H9 (cell line): ENCODE data around the gene FOXK1. TPM values are rescaled to one million over a fixed set of nuclear protein-coding genes. Genes with fewer than 3 reads are reported as not detected.

ENCODE experiments used
- DNase-seq: peaks from one replicate; pipeline ENCODE4 v3.0.0-alpha.2; 2017
- H2AFZ ChIP-seq: one replicate; pipeline ENCODE4 v1.6.1; 2013; ENCODE audit warnings: mild to moderate bottlenecking, low read length, control low read depth, moderate library complexity
- H2AK5ac ChIP-seq: 2 replicates; pipeline ENCODE4 v1.6.1; 2013; ENCODE audit warnings: low read length, control low read depth, mixed read lengths; ENCODE audit not compliant: insufficient read length
- H2BK120ac ChIP-seq: one replicate; pipeline ENCODE4 v1.6.1; 2013; ENCODE audit warnings: low read depth, mild to moderate bottlenecking, low read length, control low read depth, inconsistent platforms; ENCODE audit not compliant: poor library complexity, severe bottlenecking
- H2BK12ac ChIP-seq: 2 replicates; pipeline ENCODE4 v1.6.1; 2013; ENCODE audit warnings: low read length, control low read depth, mixed read lengths, low read depth; ENCODE audit not compliant: insufficient read length
- H2BK15ac ChIP-seq: 2 replicates; pipeline ENCODE4 v1.6.1; 2013; ENCODE audit warnings: low read depth, low read length, control low read depth
- H2BK20ac ChIP-seq: one replicate; pipeline ENCODE4 v1.6.1; 2013; ENCODE audit warnings: low read depth, mild to moderate bottlenecking, low read length, control low read depth, inconsistent platforms; ENCODE audit not compliant: poor library complexity, severe bottlenecking
- H2BK5ac ChIP-seq: 2 replicates; pipeline ENCODE4 v1.6.1; 2013; ENCODE audit warnings: low read length, control low read depth, mixed read lengths; ENCODE audit not compliant: insufficient read length
- H3K14ac ChIP-seq: 2 replicates; pipeline ENCODE4 v1.6.1; 2013; ENCODE audit warnings: low read length, control low read depth; ENCODE audit not compliant: insufficient read depth
- H3K18ac ChIP-seq: 2 replicates; pipeline ENCODE4 v1.6.1; 2013; ENCODE audit warnings: low read depth, mild to moderate bottlenecking, mixed read lengths, low read length, control low read depth; ENCODE audit not compliant: insufficient read length
- H3K23ac ChIP-seq: 2 replicates; pipeline ENCODE4 v1.6.1; 2013; ENCODE audit warnings: low read length, control low read depth, mixed read lengths, low read depth; ENCODE audit not compliant: insufficient read length
- H3K23me2 ChIP-seq: 2 replicates; pipeline ENCODE4 v1.6.1; 2013; ENCODE audit warnings: low read depth, mild to moderate bottlenecking, mixed read lengths, low read length, control low read depth; ENCODE audit not compliant: insufficient read length, poor library complexity, severe bottlenecking
- H3K27ac ChIP-seq: 2 replicates; pipeline ENCODE4 v1.5.1; 2013; ENCODE audit warnings: low read length, control low read depth, mixed read lengths, low read depth; ENCODE audit not compliant: insufficient read length
- H3K27me3 ChIP-seq: 2 replicates; pipeline ENCODE4 v1.6.1; 2013; ENCODE audit warnings: low read length, control low read depth, inconsistent platforms; ENCODE audit not compliant: insufficient read depth
- H3K4ac ChIP-seq: 2 replicates; pipeline ENCODE4 v1.6.1; 2013; ENCODE audit warnings: low read depth, mild to moderate bottlenecking, control low read depth, inconsistent platforms, low read length, moderate library complexity
- H3K4me1 ChIP-seq: 2 replicates; pipeline ENCODE4 v1.6.1; 2013; ENCODE audit warnings: low read length, control low read depth, inconsistent platforms; ENCODE audit not compliant: insufficient read depth
- H3K4me2 ChIP-seq: 2 replicates; pipeline ENCODE4 v1.6.1; 2013; ENCODE audit warnings: low read length, control low read depth, mixed read lengths; ENCODE audit not compliant: insufficient read length, insufficient read depth
- H3K56ac ChIP-seq: 2 replicates; pipeline ENCODE4 v1.6.1; 2013; ENCODE audit warnings: low read depth, mild to moderate bottlenecking, mixed read lengths, low read length, control low read depth; ENCODE audit not compliant: insufficient read length
- H3K79me1 ChIP-seq: 2 replicates; pipeline ENCODE4 v1.6.1; 2013; ENCODE audit warnings: low read depth, mild to moderate bottlenecking, moderate library complexity, low read length, control low read depth, inconsistent platforms; ENCODE audit not compliant: insufficient read depth, poor library complexity, severe bottlenecking
- H3K79me2 ChIP-seq: 2 replicates; pipeline ENCODE4 v1.6.1; 2013; ENCODE audit warnings: low read length, control low read depth, inconsistent platforms; ENCODE audit not compliant: insufficient read depth
- H3K9ac ChIP-seq: 2 replicates; pipeline ENCODE4 v1.6.1; 2013; ENCODE audit warnings: low read length, control low read depth, mixed read lengths; ENCODE audit not compliant: insufficient read length; ENCODE audit errors: extremely low read depth
- H3K9me3 ChIP-seq: one replicate; pipeline ENCODE4 v1.6.1; 2013; ENCODE audit warnings: low read depth, low read length, inconsistent platforms; ENCODE audit not compliant: control insufficient read depth
- H3T11ph ChIP-seq: one replicate; pipeline ENCODE4 v1.6.1; 2013; ENCODE audit warnings: mild to moderate bottlenecking, low read length, control low read depth, inconsistent platforms
- H4K20me1 ChIP-seq: one replicate; pipeline ENCODE4 v1.6.1; 2013; ENCODE audit not compliant: control insufficient read depth, insufficient read length, insufficient read depth
- H4K5ac ChIP-seq: 2 replicates; pipeline ENCODE4 v1.6.1; 2013; ENCODE audit warnings: low read depth, mild to moderate bottlenecking, mixed read lengths, low read length, control low read depth; ENCODE audit not compliant: insufficient read length
- H4K8ac ChIP-seq: replicated peaks from 2 replicates; pipeline ENCODE4 v1.6.1; 2013; ENCODE audit warnings: low read length, control low read depth, mixed read lengths, low read depth; ENCODE audit not compliant: insufficient read length
- H4K91ac ChIP-seq: 2 replicates; pipeline ENCODE4 v1.6.1; 2013; ENCODE audit warnings: low read depth, mild to moderate bottlenecking, moderate library complexity, mixed read lengths, low read length, control low read depth; ENCODE audit not compliant: insufficient read length
- H3K27ac Mint-ChIP-seq, 3 experiments: 2 replicates in 2 of 3; 3 replicates in 1 of 3; pipeline ENCODE4 v1.8.0; 2020 to 2021; ENCODE audit warnings: mixed read lengths in 3 of 3, mild to moderate bottlenecking in 1 of 3, moderate library complexity in 1 of 3
- H3K27me3 Mint-ChIP-seq: 2 replicates; pipeline ENCODE4 v1.8.0; 2021; ENCODE audit warnings: low read depth, mild to moderate bottlenecking, moderate library complexity, mixed read lengths
- H3K36me3 Mint-ChIP-seq, 3 experiments: 2 replicates in 2 of 3; 3 replicates in 1 of 3; pipeline ENCODE4 v1.8.0; 2020 to 2021; ENCODE audit warnings: low read depth in 3 of 3, mixed read lengths in 3 of 3; ENCODE audit not compliant: insufficient read depth in 1 of 3
- H3K4me1 Mint-ChIP-seq, 2 experiments: 2 replicates each; pipeline ENCODE4 v1.8.0; 2020; ENCODE audit warnings: mixed read lengths in 2 of 2
- H3K4me3 Mint-ChIP-seq, 2 experiments: 2 replicates in 1 of 2; 3 replicates in 1 of 2; pipeline ENCODE4 v1.8.0; 2020 to 2021; ENCODE audit warnings: mild to moderate bottlenecking in 2 of 2, mixed read lengths in 2 of 2, moderate library complexity in 1 of 2
- H3K9me3 Mint-ChIP-seq, 2 experiments: 2 replicates in 1 of 2; 3 replicates in 1 of 2; pipeline ENCODE4 v1.8.0; 2020; ENCODE audit warnings: mild to moderate bottlenecking in 2 of 2, mixed read lengths in 2 of 2, moderate library complexity in 1 of 2
- CTCF ChIP-seq: fragments of 200-600 bp; sonication (generic); conservative IDR thresholded peaks from 3 replicates; pipeline ENCODE4 v1.8.0; 2021; ENCODE audit warnings: antibody characterized with exemption, mild to moderate bottlenecking
- WGBS: extraction: QIAGEN DNeasy Blood & Tissue Kit; methylation state at CpG from one replicate; pipeline ENCODE4 v1.1.7; 2013; ENCODE audit warnings: missing lambda C conversion rate, low lambda C conversion rate, mixed read lengths; ENCODE audit not compliant: insufficient read length; ENCODE audit errors: extremely low coverage; 5-methylcytosine and 5-hydroxymethylcytosine counted together
- total RNA-seq: library from RNA; stranded (reverse); gene quantifications from 2 replicates; pipeline ENCODE4 v1.2.1, GENCODE V29; 2021

The FOXK1 gene
- total RNA-seq, 1 experiment from 2014 or later = 14.4 TPM

- Mint-ChIP-seq H3K4me1 (peaks cover 10 to 12% of the 10 kb centered on the region in 2 experiments), H3K9me3 (no peaks in the 10 kb centered on the region), H3K4me3 (no peak overlapping the region), H3K27me3 (peaks cover 8% of the 10 kb centered on the region), H3K27ac (no peak overlapping the region; a peak in 1 of 7 replicates), H3K36me3 (peaks cover 0 to 4% (median 0%) of the 10 kb centered on the region in 3 experiments; a peak in 2 of 7 replicates)
- WGBS = no CpG with 5 or more reads among the region's 3 CpGs
- H2AFZ ChIP-seq = no peak overlapping the region
- no peak overlapping the region for H2BK5ac ChIP-seq
- no peak overlapping the region for H4K5ac ChIP-seq
- no peak overlapping the region for H3K18ac ChIP-seq
- no peak overlapping the region for H3K27ac ChIP-seq
- no peaks in the 10 kb centered on the region; the same call in 1 of the 2 replicates for H3K27me3 ChIP-seq
- no peaks in the 10 kb centered on the region for H4K20me1 ChIP-seq
- H3K79me2 ChIP-seq = peaks cover 5% of the 10 kb centered on the region; the same call in 1 of the 2 replicates
- H3K56ac ChIP-seq = no peak overlapping the region
- no peak overlapping the region for H3K4ac ChIP-seq
- TF ChIP-seq CTCF = no peak
- no peak overlapping the region for H2BK20ac ChIP-seq
- H3K4me1 ChIP-seq = no peaks in the 10 kb centered on the region; the same call in 1 of the 2 replicates
- no peak for DNase-seq
- H3T11ph ChIP-seq = no peak overlapping the region
- H3K4me2 ChIP-seq = no peak overlapping the region
- no peaks in the 10 kb centered on the region for H3K9me3 ChIP-seq
- peaks cover 6% of the 10 kb centered on the region for H3K23me2 ChIP-seq
- no peak overlapping the region for H3K14ac ChIP-seq
- H2AK5ac ChIP-seq = no peak overlapping the region
- H4K8ac ChIP-seq = no peak overlapping the region
- H3K9ac ChIP-seq = no peak overlapping the region
- no peak overlapping the region for H4K91ac ChIP-seq
- H2BK15ac ChIP-seq = no peak overlapping the region
- H2BK120ac ChIP-seq = no peak overlapping the region
- peaks cover 7% of the 10 kb centered on the region for H3K79me1 ChIP-seq
- H3K23ac ChIP-seq = no peak overlapping the region
- no peak overlapping the region for H2BK12ac ChIP-seq
Measured at GRCh38 chr7:4687956-4688355, 5.9 kb downstream of the FOXK1 start.
